NT2/D1 (cell line): ENCODE results near the gene NAA60.

Experiments
- SUZ12 ChIP-seq: IDR thresholded peaks from 2 replicates; pipeline ENCODE4 v1.6.1; 2011; ENCODE audit not compliant: insufficient read length, insufficient read depth; ENCODE audit errors: extremely low read depth
- YY1 ChIP-seq: IDR thresholded peaks from 2 replicates; pipeline ENCODE4 v1.6.1; 2011; ENCODE audit not compliant: insufficient read length, insufficient read depth

DNA sequence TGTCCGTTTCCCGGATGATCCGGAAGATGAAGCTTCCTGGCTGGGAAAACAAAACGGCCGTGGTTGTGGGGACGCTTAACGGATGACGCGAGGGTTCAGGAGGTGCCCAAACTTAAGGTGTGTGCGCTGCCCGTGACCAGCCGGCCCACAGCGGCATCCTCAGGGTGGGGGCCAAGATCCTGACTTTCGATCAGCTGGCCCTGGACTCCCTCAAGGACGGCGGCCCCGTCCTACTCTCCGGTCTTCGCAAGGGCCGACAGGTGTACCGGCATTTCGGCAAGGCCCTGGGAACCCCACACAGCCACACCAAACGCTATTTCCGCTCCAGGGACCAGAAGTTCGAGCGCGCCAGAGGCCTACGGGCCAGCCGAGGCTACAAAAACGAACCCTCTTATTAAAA is 52.9 kb downstream of the NAA60 start:
- TF ChIP-seq YY1 (no peak), SUZ12 (no peak)
